OCI-LY7 (cell line): ENCODE results near the gene C9orf57. TPM values are rescaled to one million over a fixed set of nuclear protein-coding genes. Genes with fewer than 3 reads are reported as not detected.

Experiments used
- BruUV-seq: library from RNA; stranded (reverse); fragments of 400-500 nt; replicated peaks from 2 replicates; lab custom pipeline; 2021; lab: Mats Ljungman, UMichigan
- CTCF ChIA-PET: fragments of 300-600 bp; sonication (Branson Sonifier 250); formaldehyde crosslinking; loops from one replicate; lab custom pipeline; 2022; ENCODE audit warnings: antibody characterized with exemption; ENCODE audit not compliant: unreplicated experiment; lab: Charles Lee
- POLR2A ChIA-PET: fragments of 300-600 bp; sonication (Branson Sonifier 250); formaldehyde crosslinking; loops from one replicate; lab custom pipeline; 2022; ENCODE audit warnings: antibody characterized with exemption; lab: Charles Lee
- DNase-seq: peaks from one replicate; pipeline ENCODE4 v3.0.0-alpha.2; 2015; ENCODE audit warnings: low spot score
- H2AFZ ChIP-seq: fragments of 200-600 bp; sonication (generic), shearing (Covaris generic); 2 replicates; pipeline ENCODE4 v1.6.1; 2014; ENCODE audit warnings: mild to moderate bottlenecking, antibody characterized with exemption, low read length, moderate library complexity
- H3K27ac ChIP-seq: fragments of 200-600 bp; sonication (generic); 2 replicates; pipeline ENCODE4 v1.5.1; 2014; ENCODE audit warnings: mixed run types, low read depth, mild to moderate bottlenecking, moderate library complexity, low read length, inconsistent platforms; ENCODE audit not compliant: poor library complexity, severe bottlenecking
- H3K36me3 ChIP-seq: fragments of 200-600 bp; sonication (generic); 2 replicates; pipeline ENCODE4 v1.6.1; 2014; ENCODE audit warnings: mild to moderate bottlenecking, antibody characterized with exemption, low read length, moderate library complexity, mixed read lengths; ENCODE audit not compliant: insufficient read depth
- H3K4me1 ChIP-seq: fragments of 200-600 bp; sonication (generic); 2 replicates; pipeline ENCODE4 v1.5.1; 2014; ENCODE audit warnings: mild to moderate bottlenecking, low read length; ENCODE audit not compliant: insufficient read depth, poor library complexity, severe bottlenecking
- H3K4me2 ChIP-seq: fragments of 200-600 bp; sonication (generic); 2 replicates; pipeline ENCODE4 v1.6.1; 2014; ENCODE audit warnings: mild to moderate bottlenecking, low read length
- H3K4me3 ChIP-seq: fragments of 200-600 bp; sonication (generic); 2 replicates; pipeline ENCODE4 v1.5.1; 2014; ENCODE audit warnings: mild to moderate bottlenecking, low read depth, low read length; ENCODE audit not compliant: poor library complexity, severe bottlenecking
- H3K79me2 ChIP-seq: fragments of 200-600 bp; sonication (generic); 2 replicates; pipeline ENCODE4 v1.6.1; 2016; ENCODE audit warnings: low read depth, mild to moderate bottlenecking, low read length, moderate library complexity, mixed read lengths; ENCODE audit not compliant: insufficient read depth
- H3K9me2 ChIP-seq: fragments of 200-600 bp; sonication (generic); 2 replicates; pipeline ENCODE4 v1.6.1; 2016; ENCODE audit warnings: mild to moderate bottlenecking, low read length, mixed read lengths; ENCODE audit not compliant: insufficient read depth
- H3K9me3 ChIP-seq: fragments of 200-600 bp; sonication (generic); 2 replicates; pipeline ENCODE4 v1.6.1; 2014; ENCODE audit warnings: mild to moderate bottlenecking, mixed run types, low read length, mixed read lengths
- H4K20me1 ChIP-seq: fragments of 200-600 bp; sonication (generic); 2 replicates; pipeline ENCODE4 v1.6.1; 2014; ENCODE audit warnings: mild to moderate bottlenecking, antibody characterized with exemption, low read length, moderate library complexity, mixed read lengths; ENCODE audit not compliant: insufficient read depth
- CTCF ChIP-seq: fragments of 200-600 bp; sonication (generic); conservative IDR thresholded peaks from 2 replicates; pipeline ENCODE4 v1.5.1; 2014; ENCODE audit warnings: mild to moderate bottlenecking, antibody characterized with exemption, low read length, moderate library complexity, mixed read lengths
- EZH2phosphoT487 ChIP-seq: fragments of 200-600 bp; sonication (generic); IDR thresholded peaks from 2 replicates; pipeline ENCODE4 v1.6.1; 2018; ENCODE audit warnings: low read depth, borderline replicate concordance, mild to moderate bottlenecking, mixed run types, antibody characterized with exemption, low read length, moderate library complexity, mixed read lengths
- intact Hi-C: fragments of 100-400 bp; cut with micrococcal nuclease; formaldehyde crosslinking; loops from one replicate; pipeline ENCODE4 v1.10.0; 2022; ENCODE audit not compliant: unreplicated experiment
- total RNA-seq, 2 experiments: library from RNA; depleted of rRNA in 1 of 2; stranded (reverse); fragments of >200 nt in 1 of 2; shearing (Covaris generic) in 1 of 2; gene quantifications; 2 replicates each; pipeline ENCODE4 v1.2.3, GENCODE V29; 2014 to 2022

The C9orf57 gene
- total RNA-seq, 2 experiments from 2014 or later, result not detected

GRCh38 chr9:72025906-72026305 lies 34.5 kb downstream of the C9orf57 start:
- Histone ChIP-seq H3K4me2 (no peak overlapping the region), H3K4me3 (no peak overlapping the region), H3K9me2 (no peaks in the 10 kb centered on the region), H4K20me1 (no peaks in the 10 kb centered on the region), H2AFZ (no peak overlapping the region), H3K79me2 (no peaks in the 10 kb centered on the region), H3K4me1 (no peaks in the 10 kb centered on the region), H3K9me3 (no peaks in the 10 kb centered on the region), H3K36me3 (no peaks in the 10 kb centered on the region), H3K27ac (no peak overlapping the region)
- intact Hi-C loops, result loop anchor here (1.0 to 10.0 kb wide), 4 partner anchors 219 to 741 kb away; partner anchors contain the start of gene CEMIP2
- POLR2A ChIA-PET, result interaction anchor here (0.6 kb wide), 2 partner anchors 214 to 218 kb away, joined by 3 read pairs; no protein-coding TSS in a partner anchor
- CTCF ChIA-PET, result interaction anchor here (1.3 kb wide), 1 partner anchor 13 kb away, joined by 4 read pairs; no protein-coding TSS in a partner anchor
- no peak for DNase-seq
- BruUV-seq, result no TSS peak
- TF ChIP-seq EZH2phosphoT487 (no peak), CTCF (no peak)

GRCh38 chr9:72023596-72023995 lies 36.8 kb downstream of the C9orf57 start:
- Histone ChIP-seq H3K4me1 (no peaks in the 10 kb centered on the region), H3K9me2 (no peaks in the 10 kb centered on the region), H3K4me2 (no peak overlapping the region), H3K9me3 (no peaks in the 10 kb centered on the region), H3K27ac (no peak overlapping the region), H3K79me2 (no peaks in the 10 kb centered on the region), H3K36me3 (no peaks in the 10 kb centered on the region), H3K4me3 (no peak overlapping the region), H4K20me1 (no peaks in the 10 kb centered on the region), H2AFZ (no peak overlapping the region)
- TF ChIP-seq EZH2phosphoT487, result no peak
- no peak for TF ChIP-seq CTCF
- ChIA-PET POLR2A (interaction anchor here (0.6 to 1.1 kb wide), 7 partner anchors 15 to 465 kb away, joined by 3 to 6 read pairs (median 4); no protein-coding TSS in a partner anchor), CTCF (no interaction called here)
- BruUV-seq, result no TSS peak
- intact Hi-C loops, result loop anchor here (10.0 kb wide), 1 partner anchor 739 kb away; no protein-coding TSS in a partner anchor
- DNase-seq, result no peak

GRCh38 chr9:72022841-72023240 lies 37.6 kb downstream of the C9orf57 start:
- no peaks in the 10 kb centered on the region for H3K9me3 ChIP-seq
- BruUV-seq, result no TSS peak
- ChIA-PET CTCF (no interaction called here), POLR2A (interaction anchor here (0.8 to 1.0 kb wide), 3 partner anchors 15 to 207 kb away, joined by 3 to 4 read pairs (median 3); no protein-coding TSS in a partner anchor)
- intact Hi-C loops, result loop anchor here (10.0 kb wide), 1 partner anchor 738 kb away; no protein-coding TSS in a partner anchor
- no peak overlapping the region for H2AFZ ChIP-seq
- H4K20me1 ChIP-seq, result no peaks in the 10 kb centered on the region
- H3K36me3 ChIP-seq, result no peaks in the 10 kb centered on the region
- no peak overlapping the region for H3K4me2 ChIP-seq
- H3K9me2 ChIP-seq, result no peaks in the 10 kb centered on the region
- no peak for DNase-seq
- H3K4me1 ChIP-seq, result no peaks in the 10 kb centered on the region
- no peaks in the 10 kb centered on the region for H3K79me2 ChIP-seq
- H3K27ac ChIP-seq, result no peak overlapping the region
- no peak for TF ChIP-seq EZH2phosphoT487
- TF ChIP-seq CTCF, result no peak
- no peak overlapping the region for H3K4me3 ChIP-seq
